CD4-positive, alpha-beta memory T cell (primary cell): ENCODE results near the gene HRH1. TPM values are rescaled to one million over a fixed set of nuclear protein-coding genes. Genes with fewer than 3 reads are reported as not detected.

Experiments
- CTCF ChIA-PET: fragments of 350-600 bp; sonication (Branson Sonifier 250); formaldehyde crosslinking; loops from one replicate; lab custom pipeline; 2021; ENCODE audit warnings: inconsistent platforms; ENCODE audit not compliant: partially characterized antibody; lab: Charles Lee
- POLR2A ChIA-PET: fragments of 350-600 bp; sonication (Branson Sonifier 250); formaldehyde crosslinking; loops from one replicate; lab custom pipeline; 2021; ENCODE audit not compliant: partially characterized antibody; lab: Charles Lee
- DNase-seq, 5 donors: peaks; one replicate each; pipeline versions ENCODE4 v3.0.0 to v3.0.0-alpha.2; 2020 to 2022; ENCODE audit warnings: mixed read lengths in 1 of 5
- H3K27ac ChIP-seq: one replicate; pipeline ENCODE4 v1.7.0; 2013; ENCODE audit warnings: low read depth, low read length
- H3K27me3 ChIP-seq: 2 replicates; pipeline ENCODE4 v1.7.0; 2013; ENCODE audit warnings: mild to moderate bottlenecking, low read length, moderate library complexity; ENCODE audit not compliant: insufficient read depth
- H3K36me3 ChIP-seq: 2 replicates; pipeline ENCODE4 v1.7.0; 2013; ENCODE audit warnings: mild to moderate bottlenecking, low read length, moderate library complexity; ENCODE audit not compliant: insufficient read depth
- H3K4me1 ChIP-seq: 2 replicates; pipeline ENCODE4 v1.7.0; 2013; ENCODE audit warnings: mild to moderate bottlenecking, low read length, moderate library complexity; ENCODE audit not compliant: insufficient read depth
- H3K4me3 ChIP-seq, 2 donors: one replicate each; pipeline ENCODE4 v1.7.0; 2013; ENCODE audit warnings: low read length in 2 of 2, mild to moderate bottlenecking in 1 of 2
- H3K9me3 ChIP-seq, 2 donors: one replicate each; pipeline ENCODE4 v1.7.0; 2013; ENCODE audit warnings: low read length in 2 of 2, control low read depth in 1 of 2; ENCODE audit not compliant: control insufficient read depth in 1 of 2
- H3K27ac Mint-ChIP-seq, 7 donors: one replicate each; pipeline ENCODE4 v1.8.0; 2020 to 2021; ENCODE audit warnings: mixed read lengths in 7 of 7, mild to moderate bottlenecking in 6 of 7, inconsistent platforms in 3 of 7, moderate library complexity in 3 of 7
- H3K27me3 Mint-ChIP-seq, 2 donors: one replicate each; pipeline ENCODE4 v1.8.0; 2020 to 2021; ENCODE audit warnings: mixed read lengths in 2 of 2
- H3K36me3 Mint-ChIP-seq, 2 donors: one replicate each; pipeline ENCODE4 v1.8.0; 2020 to 2021; ENCODE audit warnings: mixed read lengths in 2 of 2, inconsistent platforms in 1 of 2, mild to moderate bottlenecking in 1 of 2
- H3K4me1 Mint-ChIP-seq, 4 donors: one replicate each; pipeline ENCODE4 v1.8.0; 2020 to 2021; ENCODE audit warnings: mixed read lengths in 4 of 4, mild to moderate bottlenecking in 1 of 4
- H3K4me3 Mint-ChIP-seq, 8 donors: one replicate each; pipeline ENCODE4 v1.8.0; 2020 to 2021; ENCODE audit warnings: mixed read lengths in 8 of 8, mild to moderate bottlenecking in 7 of 8, moderate library complexity in 6 of 8, inconsistent platforms in 3 of 8
- H3K9me3 Mint-ChIP-seq, 8 donors: one replicate each; pipeline ENCODE4 v1.8.0; 2020 to 2021; ENCODE audit warnings: mixed read lengths in 8 of 8, mild to moderate bottlenecking in 5 of 8, inconsistent platforms in 3 of 8, moderate library complexity in 1 of 8
- intact Hi-C: fragments of 100-400 bp; cut with micrococcal nuclease; formaldehyde crosslinking; loops from one replicate; pipeline ENCODE4 v1.15.1; 2023
- polyA plus RNA-seq, 2 donors: library from polyadenylated mRNA; unstranded; fragments of 300-500 nt; fragmentation: Illumina TruSeq; gene quantifications; one replicate each; pipeline ENCODE4 v1.2.3, GENCODE V29; 2021
- total RNA-seq, 2 experiments: library from RNA; stranded (reverse); gene quantifications; one replicate each; pipeline ENCODE4 v1.2.3, GENCODE V29; 2021

The HRH1 gene
- total and polyA plus RNA-seq, 4 experiments from 2014 or later, result 0.31 to 0.81 (median 0.58) TPM; not detected in 1

- POLR2A ChIA-PET, result interaction anchor here (1.2 to 1.5 kb wide), 2 partner anchors 9 to 10 kb away, joined by 3 to 6 read pairs; partner anchors contain the start of gene ATG7
- Mint-ChIP-seq H3K36me3 (peaks cover 46 to 52% of the 10 kb centered on the region in 2 donors), H3K9me3 (peaks cover 0 to under 1% (median 0%) of the 10 kb centered on the region in 8 donors), H3K27me3 (no peaks in the 10 kb centered on the region), H3K4me1 (peaks cover 8 to 27% (median 12%) of the 10 kb centered on the region in 4 donors), H3K4me3 (no peak overlapping the region), H3K27ac (peak overlapping the region in 2 of 7 donors; percentile 30 to 50)
- Histone ChIP-seq H3K9me3 (no peaks in the 10 kb centered on the region), H3K4me1 (peaks cover 5% of the 10 kb centered on the region), H3K27me3 (no peaks in the 10 kb centered on the region), H3K4me3 (no peak overlapping the region), H3K36me3 (peaks cover 8% of the 10 kb centered on the region), H3K27ac (no peak overlapping the region)
- CTCF ChIA-PET, result interaction anchor here (0.7 to 1.6 kb wide), 2 partner anchors 9 to 55 kb away, joined by 3 to 4 read pairs; no protein-coding TSS in a partner anchor
- no peak for DNase-seq
- intact Hi-C loops, result no loop called here
Measured at GRCh38 chr3:11282250-11283138, 128.2 kb downstream of the HRH1 start.

GRCh38 chr3:11283139-11283475 lies 128.8 kb downstream of the HRH1 start:
- no peak overlapping the region for H3K4me3 Mint-ChIP-seq
- CTCF ChIA-PET, result interaction anchor here (1.6 kb wide), 1 partner anchor 8 kb away, joined by 4 read pairs; no protein-coding TSS in a partner anchor
- peaks cover 43 to 49% of the 10 kb centered on the region in 2 donors for H3K36me3 Mint-ChIP-seq
- POLR2A ChIA-PET, result interaction anchor here (1.5 kb wide), 1 partner anchor 11 kb away, joined by 6 read pairs; the partner anchor contains the start of gene ATG7
- Histone ChIP-seq H3K9me3 (no peaks in the 10 kb centered on the region), H3K27ac (no peak overlapping the region), H3K27me3 (no peaks in the 10 kb centered on the region), H3K4me1 (peaks cover 8% of the 10 kb centered on the region), H3K4me3 (no peak overlapping the region), H3K36me3 (peaks cover 8% of the 10 kb centered on the region)
- DNase-seq, result no peak
- H3K9me3 Mint-ChIP-seq, result no peaks in the 10 kb centered on the region
- H3K27me3 Mint-ChIP-seq, result no peaks in the 10 kb centered on the region
- H3K4me1 Mint-ChIP-seq, result peaks cover 10 to 31% (median 17%) of the 10 kb centered on the region in 4 donors
- H3K27ac Mint-ChIP-seq, result peak overlapping the region in 2 of 7 donors; percentile 18 to 19
- intact Hi-C loops, result no loop called here

DNA sequence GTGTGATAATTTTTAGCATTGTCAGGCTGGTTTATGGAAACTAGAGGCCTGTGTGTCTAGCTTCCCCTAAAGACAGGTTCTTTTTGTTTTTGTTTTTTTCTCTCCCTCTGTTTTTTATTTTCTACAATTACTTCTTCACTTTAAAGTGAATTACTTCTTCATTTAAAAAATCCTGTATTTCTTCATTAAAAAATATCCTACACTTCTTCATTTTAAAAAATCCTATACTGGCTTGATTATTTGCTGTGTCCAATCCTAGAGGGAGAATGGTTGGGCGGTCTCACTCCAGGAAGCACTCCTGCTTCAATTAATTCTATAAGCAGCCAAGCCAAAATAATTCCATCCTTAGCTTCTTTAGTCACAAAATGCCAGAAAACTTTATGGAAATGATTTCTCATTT lies 129.7 kb downstream of the HRH1 start:
- Mint-ChIP-seq H3K27me3 (no peaks in the 10 kb centered on the region), H3K27ac (peak overlapping the region in 1 of 7 donors; percentile 61), H3K4me3 (no peak overlapping the region), H3K4me1 (peaks cover 17 to 35% (median 26%) of the 10 kb centered on the region in 4 donors), H3K36me3 (peaks cover 35 to 44% of the 10 kb centered on the region in 2 donors), H3K9me3 (no peaks in the 10 kb centered on the region)
- H3K9me3 ChIP-seq, result no peaks in the 10 kb centered on the region
- H3K4me1 ChIP-seq, result peaks cover 17% of the 10 kb centered on the region
- ChIA-PET CTCF (no interaction called here), POLR2A (no interaction called here)
- no peak for DNase-seq
- intact Hi-C loops, result no loop called here
- H3K27me3 ChIP-seq, result no peaks in the 10 kb centered on the region
- no peak overlapping the region for H3K4me3 ChIP-seq
- H3K36me3 ChIP-seq, result peaks cover 8% of the 10 kb centered on the region
- no peak overlapping the region for H3K27ac ChIP-seq

DNA sequence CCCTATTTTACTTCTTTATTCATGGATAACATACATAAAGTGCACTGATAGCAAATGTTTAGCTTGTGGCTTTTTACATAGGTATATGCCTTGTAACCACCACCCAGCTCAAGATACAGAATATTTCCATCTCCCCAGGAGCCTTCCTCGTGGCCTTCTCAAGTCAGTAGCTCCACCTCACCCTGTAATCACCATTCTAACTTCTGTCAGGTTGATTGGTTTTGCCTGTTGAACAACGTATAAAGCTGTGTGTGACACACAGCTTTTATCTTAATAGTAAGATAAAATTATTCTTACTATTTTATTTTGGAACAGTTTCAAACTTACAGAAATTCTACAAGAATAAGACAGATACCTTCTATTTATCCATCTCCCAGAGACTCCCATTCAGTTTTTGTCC lies 131.2 kb downstream of the HRH1 start:
- ChIA-PET CTCF (interaction anchor here (1.1 kb wide), 1 partner anchor 49 kb away, joined by 3 read pairs; no protein-coding TSS in a partner anchor), POLR2A (interaction anchor here (1.7 kb wide), 1 partner anchor 13 kb away, joined by 8 read pairs; the partner anchor contains the start of gene ATG7)
- peaks cover 8% of the 10 kb centered on the region for H3K36me3 ChIP-seq
- no peak overlapping the region for H3K4me3 ChIP-seq
- DNase-seq, result no peak
- Mint-ChIP-seq H3K9me3 (no peaks in the 10 kb centered on the region), H3K27me3 (no peaks in the 10 kb centered on the region), H3K36me3 (peaks cover 31 to 39% of the 10 kb centered on the region in 2 donors), H3K4me1 (peaks cover 27 to 45% (median 37%) of the 10 kb centered on the region in 4 donors), H3K27ac (no peak overlapping the region), H3K4me3 (no peak overlapping the region)
- H3K9me3 ChIP-seq, result no peaks in the 10 kb centered on the region
- no peak overlapping the region for H3K27ac ChIP-seq
- intact Hi-C loops, result no loop called here
- H3K4me1 ChIP-seq, result peaks cover 31% of the 10 kb centered on the region
- H3K27me3 ChIP-seq, result no peaks in the 10 kb centered on the region

- H3K4me3 Mint-ChIP-seq, result no peak overlapping the region
- peaks cover 39 to 60% (median 50%) of the 10 kb centered on the region in 4 donors for H3K4me1 Mint-ChIP-seq
Measured at GRCh38 chr3:11287404-11287803, 133.1 kb downstream of the HRH1 start.

DNA sequence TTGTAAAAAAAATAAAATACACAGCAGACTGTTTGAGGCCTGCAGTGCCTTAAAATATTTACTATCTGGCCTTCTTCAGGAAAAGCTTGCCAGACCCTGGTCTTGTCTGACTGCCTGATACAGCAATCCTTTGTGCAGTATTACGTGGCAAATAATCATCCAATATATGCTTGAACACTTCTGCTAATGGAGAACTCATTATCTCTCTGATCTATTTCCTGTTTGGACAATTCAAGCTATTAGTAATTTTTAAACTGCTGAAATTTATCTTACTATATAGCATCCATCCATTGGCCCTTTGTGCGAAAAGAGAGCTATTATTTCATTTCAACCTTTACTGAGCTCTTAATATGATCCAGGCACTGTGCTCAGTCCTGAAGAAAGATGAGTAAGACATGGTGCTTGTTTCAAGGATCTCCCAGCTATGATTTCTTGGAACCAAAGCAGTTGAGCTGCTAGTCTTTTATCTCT lies 133.8 kb downstream of the HRH1 start:
- H3K4me3 ChIP-seq, result no peak overlapping the region
- Mint-ChIP-seq H3K9me3 (no peaks in the 10 kb centered on the region), H3K4me1 (peaks cover 39 to 65% (median 51%) of the 10 kb centered on the region in 4 donors), H3K36me3 (peaks cover 23 to 27% of the 10 kb centered on the region in 2 donors), H3K27me3 (no peaks in the 10 kb centered on the region), H3K27ac (peak overlapping the region in 5 of 7 donors; percentile 14 to 98 (median 38)), H3K4me3 (no peak overlapping the region)
- H3K4me1 ChIP-seq, result peaks cover 47% of the 10 kb centered on the region
- no peak overlapping the region for H3K27ac ChIP-seq
- POLR2A ChIA-PET, result interaction anchor here (4.8 kb wide), 1 partner anchor 15 kb away, joined by 61 read pairs; the partner anchor contains the start of gene ATG7
- H3K9me3 ChIP-seq, result no peaks in the 10 kb centered on the region
- no peaks in the 10 kb centered on the region for H3K36me3 ChIP-seq
- intact Hi-C loops, result no loop called here
- no peak for DNase-seq
- CTCF ChIA-PET, result interaction anchor here (1.0 kb wide), 1 partner anchor 52 kb away, joined by 4 read pairs; no protein-coding TSS in a partner anchor
- H3K27me3 ChIP-seq, result no peaks in the 10 kb centered on the region

More at GRCh38 chr3:11287404-11287803, 133.1 kb downstream of the HRH1 start:
- CTCF ChIA-PET, result no interaction called here
- Mint-ChIP-seq H3K27ac (peak overlapping the region in 6 of 7 donors; percentile 6 to 85 (median 72)), H3K36me3 (peaks cover 24 to 29% of the 10 kb centered on the region in 2 donors), H3K9me3 (no peaks in the 10 kb centered on the region), H3K27me3 (no peaks in the 10 kb centered on the region)
- H3K4me1 ChIP-seq, result peaks cover 47% of the 10 kb centered on the region
- H3K27ac ChIP-seq, result no peak overlapping the region
- no peak for DNase-seq
- POLR2A ChIA-PET, result interaction anchor here (4.8 kb wide), 1 partner anchor 14 kb away, joined by 61 read pairs; the partner anchor contains the start of gene ATG7
- intact Hi-C loops, result no loop called here
- no peak overlapping the region for H3K4me3 ChIP-seq
- H3K27me3 ChIP-seq, result no peaks in the 10 kb centered on the region
- no peaks in the 10 kb centered on the region for H3K9me3 ChIP-seq
- H3K36me3 ChIP-seq, result peaks cover under 1% of the 10 kb centered on the region
